Nephron progenitor cell (in vitro differentiated cells): Measurements from ENCODE around the gene KCNA1.
A peak's percentile ranks its signal among the peaks of the same experiment; 100 is the strongest.

Experiments
- DNase-seq: peaks from one replicate; pipeline ENCODE4 v3.0.0; 2021
- H3K27ac Mint-ChIP-seq: 2 replicates; pipeline ENCODE4 v1.8.0; 2021; ENCODE audit warnings: mild to moderate bottlenecking, moderate library complexity, mixed read lengths
- H3K27me3 Mint-ChIP-seq: 2 replicates; pipeline ENCODE4 v1.8.0; 2021; ENCODE audit warnings: mild to moderate bottlenecking, low read depth, mixed read lengths; ENCODE audit not compliant: poor library complexity
- H3K36me3 Mint-ChIP-seq: 2 replicates; pipeline ENCODE4 v1.8.0; 2021; ENCODE audit warnings: low read depth, mixed read lengths
- H3K4me1 Mint-ChIP-seq: 2 replicates; pipeline ENCODE4 v1.8.0; 2021; ENCODE audit warnings: mixed read lengths
- H3K4me3 Mint-ChIP-seq: 2 replicates; pipeline ENCODE4 v1.8.0; 2021; ENCODE audit warnings: mild to moderate bottlenecking, moderate library complexity, mixed read lengths
- H3K9me3 Mint-ChIP-seq: 2 replicates; pipeline ENCODE4 v1.8.0; 2021; ENCODE audit warnings: mild to moderate bottlenecking, moderate library complexity, mixed read lengths
- TF ChIP-seq, protein P1 (sequence below): fragments of 200-600 bp; sonication (generic); IDR thresholded peaks from 2 replicates; pipeline ENCODE4 v1.5.0; 2021; ENCODE audit warnings: antibody characterized with exemption

KCNA1 gene

DNA sequence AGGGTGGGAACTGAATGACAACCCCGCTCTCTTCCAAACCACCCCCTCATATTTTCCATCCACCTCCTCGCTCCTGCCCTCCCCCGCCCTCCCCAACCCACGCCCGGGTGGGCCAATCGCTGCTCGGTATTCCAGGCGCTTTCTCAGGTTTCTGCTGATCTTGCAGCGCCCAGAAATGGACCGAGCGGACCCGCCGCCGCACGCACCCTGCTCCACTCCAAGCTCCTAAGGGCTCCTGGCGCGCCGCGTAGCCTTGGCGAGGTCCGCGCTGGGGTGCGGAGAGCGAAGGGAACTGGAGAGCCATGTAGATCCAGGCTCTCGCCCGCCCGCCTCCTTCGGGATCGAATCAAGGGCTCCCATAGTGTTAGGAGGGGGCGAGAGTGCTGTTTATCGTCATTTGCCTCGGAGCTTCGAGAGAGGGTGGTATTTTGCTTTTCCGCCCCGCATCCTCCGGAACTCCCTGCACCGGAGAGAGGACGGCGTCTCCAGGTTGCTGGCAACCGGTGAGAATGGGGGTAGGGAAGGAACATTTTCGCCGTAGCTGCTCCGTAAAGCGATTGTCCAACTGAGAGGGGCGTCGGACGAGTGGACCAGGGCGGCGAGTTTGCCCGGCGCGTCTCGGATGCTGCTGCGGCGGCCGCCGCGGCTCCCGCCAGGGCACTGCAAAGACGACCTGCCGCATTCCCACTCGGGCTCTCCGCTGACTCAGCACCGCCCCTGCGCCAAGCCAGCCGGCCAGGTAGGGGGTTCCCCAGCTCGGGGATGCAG is at the start of gene KCNA1:
KCNA1 (plus strand) TSS at position 172 of the 768 bp plus-strand sequence. CDS start 1,474 bp downstream, outside the sequence.
- Mint-ChIP-seq H3K27me3 (no peaks in the 10 kb centered on the region), H3K4me3 (peak within 1 kb of the TSS; percentile 88), H3K27ac (no peak within 1 kb of the TSS), H3K36me3 (peaks cover 11% of the 10 kb centered on the region), H3K9me3 (peaks cover 20% of the 10 kb centered on the region), H3K4me1 (peaks cover 20% of the 10 kb centered on the region)
- DNase-seq, result peak; percentile 53
- TF ChIP-seq, protein P1, sequence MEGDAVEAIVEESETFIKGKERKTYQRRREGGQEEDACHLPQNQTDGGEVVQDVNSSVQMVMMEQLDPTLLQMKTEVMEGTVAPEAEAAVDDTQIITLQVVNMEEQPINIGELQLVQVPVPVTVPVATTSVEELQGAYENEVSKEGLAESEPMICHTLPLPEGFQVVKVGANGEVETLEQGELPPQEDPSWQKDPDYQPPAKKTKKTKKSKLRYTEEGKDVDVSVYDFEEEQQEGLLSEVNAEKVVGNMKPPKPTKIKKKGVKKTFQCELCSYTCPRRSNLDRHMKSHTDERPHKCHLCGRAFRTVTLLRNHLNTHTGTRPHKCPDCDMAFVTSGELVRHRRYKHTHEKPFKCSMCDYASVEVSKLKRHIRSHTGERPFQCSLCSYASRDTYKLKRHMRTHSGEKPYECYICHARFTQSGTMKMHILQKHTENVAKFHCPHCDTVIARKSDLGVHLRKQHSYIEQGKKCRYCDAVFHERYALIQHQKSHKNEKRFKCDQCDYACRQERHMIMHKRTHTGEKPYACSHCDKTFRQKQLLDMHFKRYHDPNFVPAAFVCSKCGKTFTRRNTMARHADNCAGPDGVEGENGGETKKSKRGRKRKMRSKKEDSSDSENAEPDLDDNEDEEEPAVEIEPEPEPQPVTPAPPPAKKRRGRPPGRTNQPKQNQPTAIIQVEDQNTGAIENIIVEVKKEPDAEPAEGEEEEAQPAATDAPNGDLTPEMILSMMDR, result no peak

- Mint-ChIP-seq H3K27ac (no peak overlapping the region), H3K4me1 (peaks cover 25% of the 10 kb centered on the region), H3K36me3 (no peaks in the 10 kb centered on the region), H3K4me3 (no peak overlapping the region), H3K27me3 (peaks cover 91% of the 10 kb centered on the region), H3K9me3 (no peaks in the 10 kb centered on the region)
- DNase-seq, result no peak
- TF ChIP-seq, protein P1, result no peak
Measured at GRCh38 chr12:4860741-4861140, 49.0 kb upstream of the KCNA1 start.

GRCh38 chr12:4862809-4863208 is 46.9 kb upstream of the KCNA1 start:
- DNase-seq, result no peak
- Mint-ChIP-seq H3K4me1 (peaks cover 10% of the 10 kb centered on the region), H3K36me3 (no peaks in the 10 kb centered on the region), H3K27me3 (peaks cover 93% of the 10 kb centered on the region), H3K27ac (no peak overlapping the region), H3K4me3 (no peak overlapping the region), H3K9me3 (no peaks in the 10 kb centered on the region)
- TF ChIP-seq, protein P1, result no peak

- TF ChIP-seq, protein P1, result no peak
- DNase-seq, result no peak
- Mint-ChIP-seq H3K4me3 (no peak overlapping the region), H3K4me1 (no peaks in the 10 kb centered on the region), H3K27me3 (peaks cover 80% of the 10 kb centered on the region), H3K27ac (no peak overlapping the region), H3K36me3 (no peaks in the 10 kb centered on the region), H3K9me3 (no peaks in the 10 kb centered on the region)
Measured at GRCh38 chr12:4864575-4864974, 45.1 kb upstream of the KCNA1 start.

DNA sequence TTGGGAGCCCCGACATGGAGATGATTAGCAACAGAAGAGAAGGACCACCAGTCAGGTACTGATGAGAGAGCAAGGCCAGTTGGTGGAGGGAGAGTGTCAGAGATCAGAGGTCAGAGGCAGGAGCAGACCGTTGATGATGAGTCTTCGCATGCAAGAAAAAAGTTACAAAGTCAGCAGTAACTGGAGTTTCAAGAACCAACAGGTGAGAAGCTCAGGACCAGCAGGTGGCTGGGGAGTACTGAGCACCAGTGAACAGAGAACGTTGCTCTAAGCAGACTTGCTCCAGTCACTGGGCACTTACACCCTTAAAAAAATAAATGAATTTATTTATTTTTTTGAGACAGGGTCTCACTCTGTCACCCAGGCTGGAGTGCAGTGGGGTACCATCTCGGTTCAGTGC is 44.5 kb upstream of the KCNA1 start:
- TF ChIP-seq, protein P1, result no peak
- no peak overlapping the region for H3K4me3 Mint-ChIP-seq
- H3K27me3 Mint-ChIP-seq, result peaks cover 79% of the 10 kb centered on the region
- H3K27ac Mint-ChIP-seq, result no peak overlapping the region
- H3K36me3 Mint-ChIP-seq, result no peaks in the 10 kb centered on the region
- no peaks in the 10 kb centered on the region for H3K4me1 Mint-ChIP-seq
- no peaks in the 10 kb centered on the region for H3K9me3 Mint-ChIP-seq
- DNase-seq, result no peak

DNA sequence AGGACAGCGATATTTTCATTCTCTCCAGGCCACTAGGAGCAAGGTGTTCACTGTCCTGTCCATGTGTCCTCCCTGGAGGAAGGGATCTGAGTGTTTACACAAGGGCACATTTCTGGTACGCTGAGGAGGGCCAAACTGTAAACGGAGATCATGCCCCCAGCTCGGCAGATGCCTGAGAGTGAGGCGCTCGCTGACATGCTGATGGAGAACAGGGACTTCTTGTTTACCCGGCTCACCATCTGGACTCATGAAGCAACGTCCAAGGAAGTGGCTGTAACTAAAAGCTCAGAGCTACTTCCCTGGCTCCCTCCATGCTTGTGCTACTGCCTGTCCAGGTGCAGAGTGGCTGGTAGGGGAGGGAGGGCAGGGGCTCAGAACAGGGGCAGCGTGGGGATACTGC is 43.4 kb upstream of the KCNA1 start:
- H3K27me3 Mint-ChIP-seq, result peaks cover 81% of the 10 kb centered on the region
- no peak for DNase-seq
- no peaks in the 10 kb centered on the region for H3K4me1 Mint-ChIP-seq
- no peak overlapping the region for H3K27ac Mint-ChIP-seq
- H3K36me3 Mint-ChIP-seq, result no peaks in the 10 kb centered on the region
- TF ChIP-seq, protein P1, result no peak
- H3K9me3 Mint-ChIP-seq, result no peaks in the 10 kb centered on the region
- H3K4me3 Mint-ChIP-seq, result no peak overlapping the region
